A549 (cell line): ENCODE results near the gene NEURL1. TPM values are rescaled to one million over a fixed set of nuclear protein-coding genes. Genes with fewer than 3 reads are reported as not detected.

Experiments used
- ATAC-seq, 2 experiments: fragments of 200-7000 bp in 1 of 2; fragments of >200 bp in 1 of 2; cut with Nextera tagmentation in 1 of 2; cut with Tn5 transposase in 1 of 2; 3 replicates each; pipeline versions ENCODE4 v1.8.0 to v1.9.1; 2018 to 2020; ENCODE audit warnings: mild to moderate bottlenecking in 1 of 2, moderate library complexity in 1 of 2
- CTCF ChIA-PET: fragments of 300-600 bp; sonication (Branson Sonifier 250); formaldehyde crosslinking; extraction: SDS; loops from one replicate; lab custom pipeline; 2021; ENCODE audit warnings: antibody characterized with exemption, inconsistent platforms; lab: Yijun Ruan, JAX
- POLR2A ChIA-PET: fragments of 350-600 bp; formaldehyde crosslinking; extraction: SDS; loops from one replicate; lab custom pipeline; 2021; ENCODE audit warnings: antibody characterized with exemption, inconsistent platforms; lab: Yijun Ruan, JAX
- DNase-seq, 2 experiments: peaks; one replicate each; pipeline versions ENCODE4 v3.0.0 to v3.0.0-alpha.2; 2011 to 2016; ENCODE audit warnings: low read depth in 1 of 2, low spot score in 1 of 2
- FAIRE-seq: peaks from 2 replicates; lab custom pipeline; 2011; peaks lifted over from hg19 to GRCh38; lab: Jason Lieb, UNC
- H3K27ac ChIP-seq, 2 experiments: fragments of >200 bp; sonication (Bioruptor Twin); formaldehyde crosslinking; 3 replicates each; pipeline ENCODE4 v1.5.1; 2016 to 2017
- H3K4me1 ChIP-seq: fragments of >200 bp; sonication (Bioruptor Twin); formaldehyde crosslinking; 3 replicates; pipeline ENCODE4 v1.6.1; 2016
- H3K4me2 ChIP-seq: fragments of >200 bp; sonication (Bioruptor Twin); formaldehyde crosslinking; 3 replicates; pipeline ENCODE4 v1.6.1; 2016
- H3K4me3 ChIP-seq: fragments of >200 bp; sonication (Bioruptor Twin); formaldehyde crosslinking; 3 replicates; pipeline ENCODE4 v1.5.1; 2016
- H3K9me3 ChIP-seq: fragments of >200 bp; sonication (Bioruptor Twin); formaldehyde crosslinking; 3 replicates; pipeline ENCODE4 v1.6.1; 2016
- ATOH8 ChIP-seq: fragments of 250-450 bp; sonication (Bioruptor Pico); IDR thresholded peaks from 2 replicates; pipeline ENCODE4 v1.5.0; 2020; ENCODE audit warnings: low read depth, mild to moderate bottlenecking, moderate library complexity
- CBX2 ChIP-seq: fragments of 200-600 bp; sonication (generic); IDR thresholded peaks from 2 replicates; pipeline ENCODE4 v1.6.1; 2016; ENCODE audit warnings: low read depth, mild to moderate bottlenecking, borderline replicate concordance
- CHD2 ChIP-seq: fragments of 150-350 bp; IDR thresholded peaks from 2 replicates; pipeline ENCODE4 v1.6.1; 2014; ENCODE audit warnings: low read length; ENCODE audit not compliant: partially characterized antibody
- CTCF ChIP-seq: fragments of >200 bp; sonication (Bioruptor Twin); formaldehyde crosslinking; IDR thresholded peaks from 3 replicates; pipeline ENCODE4 v1.5.1; 2016
- EP300 ChIP-seq, 2 experiments: fragments of >200 bp; sonication (Bioruptor Twin); formaldehyde crosslinking; IDR thresholded peaks; 2 replicates in 1 of 2; 3 replicates in 1 of 2; pipeline ENCODE4 v1.6.1; 2016 to 2017
- FOSB ChIP-seq: fragments of 250-450 bp; sonication (Bioruptor Pico); IDR thresholded peaks from 2 replicates; pipeline ENCODE4 v1.5.0; 2020; ENCODE audit warnings: mild to moderate bottlenecking, moderate library complexity
- FOSL2 ChIP-seq, 2 experiments: fragments of 450-650 bp in 1 of 2; fragments of >200 bp in 1 of 2; sonication (Bioruptor Twin) in 1 of 2; formaldehyde crosslinking; IDR thresholded peaks; 2 replicates each; pipeline versions ENCODE4 v1.5.0 to v1.6.1; 2016 to 2020; ENCODE audit warnings: mild to moderate bottlenecking in 1 of 2, moderate library complexity in 1 of 2
- GATA3 ChIP-seq: IDR thresholded peaks from 2 replicates; pipeline ENCODE4 v1.6.1; 2012; ENCODE audit warnings: borderline replicate concordance
- KDM5A ChIP-seq: fragments of 200-600 bp; sonication (generic); IDR thresholded peaks from 2 replicates; pipeline ENCODE4 v1.6.1; 2016; ENCODE audit warnings: antibody characterized with exemption, mild to moderate bottlenecking
- MAX ChIP-seq: IDR thresholded peaks from 2 replicates; pipeline ENCODE4 v1.6.1; 2012
- PHF8 ChIP-seq: fragments of 200-600 bp; sonication (generic); IDR thresholded peaks from 2 replicates; pipeline ENCODE4 v1.6.1; 2016; ENCODE audit warnings: low read depth, mild to moderate bottlenecking, antibody characterized with exemption, moderate library complexity, borderline replicate concordance
- POLR2A ChIP-seq: IDR thresholded peaks from 2 replicates; pipeline ENCODE4 v1.6.1; 2012; ENCODE audit warnings: mild to moderate bottlenecking, low read length
- RAD21 ChIP-seq, 2 experiments: fragments of >200 bp in 1 of 2; sonication (Bioruptor Twin) in 1 of 2; formaldehyde crosslinking in 1 of 2; IDR thresholded peaks in 1 of 2; conservative IDR thresholded peaks in 1 of 2; 2 replicates in 1 of 2; 3 replicates in 1 of 2; pipeline ENCODE4 v1.6.1; 2012 to 2018; ENCODE audit warnings: inconsistent platforms in 1 of 2
- RARB ChIP-seq: fragments of 250-450 bp; sonication (Bioruptor Pico); IDR thresholded peaks from 2 replicates; pipeline ENCODE4 v1.8.0; 2021; ENCODE audit warnings: mild to moderate bottlenecking, moderate library complexity
- RFX5 ChIP-seq: fragments of 450-650 bp; IDR thresholded peaks from 2 replicates; pipeline ENCODE4 v1.7.1; 2014; ENCODE audit warnings: antibody characterized with exemption, mild to moderate bottlenecking, moderate library complexity
- SREBF2 ChIP-seq: fragments of 450-650 bp; IDR thresholded peaks from 2 replicates; pipeline ENCODE4 v1.6.1; 2014; ENCODE audit warnings: mild to moderate bottlenecking, moderate library complexity
- ZC3H11A ChIP-seq: fragments of 450-650 bp; IDR thresholded peaks from 2 replicates; pipeline ENCODE4 v1.6.1; 2014; ENCODE audit warnings: antibody characterized with exemption, mild to moderate bottlenecking
- ZFP36 ChIP-seq: fragments of 450-650 bp; IDR thresholded peaks from 2 replicates; pipeline ENCODE4 v1.6.1; 2014; ENCODE audit warnings: borderline replicate concordance; ENCODE audit not compliant: partially characterized antibody
- WGBS: methylation state at CpG from one replicate; pipeline ENCODE4 v1.1.6; 2017; ENCODE audit errors: missing lambda C conversion rate; 5-methylcytosine and 5-hydroxymethylcytosine counted together
- polyA plus RNA-seq, 4 experiments: library from polyadenylated mRNA; depleted of rRNA in 3 of 4; stranded (reverse); fragments of >200 nt; fragmentation: RNase III in 1 of 4; extraction: RNeasy Plus Mini Kit Qiagen cat#74134 plus additional on column Dnase treatment in 1 of 4; gene quantifications; 2 replicates in 3 of 4; 3 replicates in 1 of 4; pipeline ENCODE4 v1.2.3, GENCODE V29; 2011 to 2017
- TF ChIP-seq, protein P1 (sequence below): IDR thresholded peaks from 2 replicates; pipeline ENCODE4 v1.6.1; 2012; ENCODE audit warnings: low read depth, borderline replicate concordance
- TF ChIP-seq, protein P2 (sequence below): fragments of 200-600 bp; sonication (generic); IDR thresholded peaks from 2 replicates; pipeline ENCODE4 v1.6.1; 2016; ENCODE audit warnings: antibody characterized with exemption, mild to moderate bottlenecking, moderate library complexity
- TF ChIP-seq, protein P3 (sequence below): fragments of 150-350 bp; IDR thresholded peaks from 2 replicates; pipeline ENCODE4 v1.6.1; 2014; ENCODE audit warnings: low read depth, mild to moderate bottlenecking, low read length

Gene NEURL1
- polyA plus RNA-seq, 2 of the 4 experiments (the other 2 are of a cell fraction), result 0.06 to 0.37 TPM

DNA sequence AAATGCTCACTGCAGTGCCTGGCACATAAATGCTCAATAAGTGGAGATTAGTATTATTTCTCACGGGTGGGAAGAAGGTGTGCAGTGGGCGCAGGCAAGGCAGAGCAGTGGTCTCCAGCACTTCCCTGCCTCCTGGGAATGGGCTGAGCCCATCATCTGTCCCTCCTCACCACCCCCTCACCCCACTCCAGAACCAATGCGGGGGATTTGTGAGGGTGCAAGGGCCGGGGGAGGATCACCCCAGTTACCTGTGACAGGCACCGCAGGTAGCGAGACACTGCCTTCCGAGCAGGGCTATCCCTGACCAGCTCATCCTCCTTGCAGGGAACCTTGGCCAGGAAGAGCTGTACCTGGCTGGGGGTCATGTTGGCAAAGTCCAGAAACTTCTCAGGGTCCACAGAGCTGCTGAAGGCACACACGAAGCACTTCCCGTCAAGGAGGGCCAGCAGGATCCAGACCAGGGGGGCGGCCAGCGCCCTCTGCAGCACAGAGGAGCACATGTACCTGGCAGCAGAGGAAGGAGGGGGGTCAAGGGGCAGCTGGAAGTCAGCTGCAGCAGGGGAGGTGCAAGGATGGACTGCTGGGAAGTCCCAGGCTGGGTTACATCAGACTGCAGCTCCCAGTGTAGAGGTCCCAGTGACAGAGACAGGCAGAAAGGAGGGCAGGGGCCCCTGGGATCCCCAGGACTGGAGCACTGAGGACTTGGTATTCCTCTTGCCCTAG is 17.3 kb upstream of the NEURL1 start:
- H3K4me2 ChIP-seq, result no peak overlapping the region
- ChIA-PET POLR2A (no interaction called here), CTCF (interaction anchor here (1.2 to 6.8 kb wide), 4 partner anchors 9 to 122 kb away, joined by 3 to 51 read pairs (median 11); no protein-coding TSS in a partner anchor)
- no peak overlapping the region for H3K4me3 ChIP-seq
- H3K9me3 ChIP-seq, result no peaks in the 10 kb centered on the region
- FAIRE-seq (no peak), DNase-seq (peak in 1 of 2 experiments; percentile 39), ATAC-seq (peak; percentile 58 to 77)
- TF ChIP-seq RARB (CRISPR knock-in tag), result no peak
- TF ChIP-seq PHF8, result no peak
- no peak for TF ChIP-seq RAD21 (conservative IDR thresholded peaks at IDR 0.05 in 1 of 2, IDR thresholded peaks at IDR 0.05 in 1 of 2)
- H3K4me1 ChIP-seq, result peaks cover 27% of the 10 kb centered on the region
- WGBS, result 57% methylated on average over 10 of the region's 11 CpGs
- H3K27ac ChIP-seq, result no peak overlapping the region

DNA sequence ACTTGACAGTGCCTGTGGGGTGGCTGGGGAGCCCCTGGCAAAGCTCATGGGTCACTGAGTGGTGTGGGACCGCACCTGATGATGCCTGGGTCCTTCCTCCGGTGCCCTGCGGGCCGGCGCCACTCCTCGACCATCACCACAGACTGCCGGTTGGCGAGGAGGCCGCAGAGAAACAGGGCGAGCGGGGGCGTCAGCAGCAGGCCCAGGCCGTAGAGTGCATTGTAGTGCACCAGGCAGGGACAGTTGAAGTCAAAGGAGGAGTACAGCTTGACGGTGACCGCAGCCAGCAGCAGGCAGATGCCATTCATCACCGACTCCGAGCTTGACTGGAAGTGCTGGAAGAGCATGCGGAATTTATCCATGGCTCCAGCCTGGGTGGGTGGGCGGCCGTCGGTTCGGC is 14.8 kb upstream of the NEURL1 start:
- Histone ChIP-seq H3K4me3 (no peak overlapping the region), H3K4me1 (peaks cover 19% of the 10 kb centered on the region), H3K9me3 (no peaks in the 10 kb centered on the region), H3K27ac (peak overlapping the region in 1 of 2 experiments; percentile 58; a peak in 2 of 6 replicates), H3K4me2 (peak overlapping the region; percentile 57; the same call in 2 of the 3 replicates)
- DNase-seq (no peak), FAIRE-seq (no peak), ATAC-seq (no peak)
- CTCF ChIA-PET, result interaction anchor here (1.0 to 1.3 kb wide), 2 partner anchors 62 to 110 kb away, joined by 3 to 4 read pairs; no protein-coding TSS in a partner anchor
- POLR2A ChIA-PET, result no interaction called here
- TF ChIP-seq RFX5 (no peak), POLR2A (no peak), ZC3H11A (no peak), MAX (no peak), CHD2 (no peak), ZFP36 (no peak), GATA3 (no peak), FOSB (CRISPR knock-in tag) (no peak), EP300 (IDR thresholded peaks at IDR 0.05) (no peak), ATOH8 (CRISPR knock-in tag) (no peak), CBX2 (no peak), RAD21 (conservative IDR thresholded peaks at IDR 0.05 in 1 of 2, IDR thresholded peaks at IDR 0.05 in 1 of 2) (no peak), CTCF (no peak), KDM5A (no peak), SREBF2 (no peak), FOSL2 (IDR thresholded peaks at IDR 0.05) (no peak), FOSL2 (CRISPR knock-in tag; IDR thresholded peaks at IDR 0.05) (no peak)
- TF ChIP-seq, protein P1, sequence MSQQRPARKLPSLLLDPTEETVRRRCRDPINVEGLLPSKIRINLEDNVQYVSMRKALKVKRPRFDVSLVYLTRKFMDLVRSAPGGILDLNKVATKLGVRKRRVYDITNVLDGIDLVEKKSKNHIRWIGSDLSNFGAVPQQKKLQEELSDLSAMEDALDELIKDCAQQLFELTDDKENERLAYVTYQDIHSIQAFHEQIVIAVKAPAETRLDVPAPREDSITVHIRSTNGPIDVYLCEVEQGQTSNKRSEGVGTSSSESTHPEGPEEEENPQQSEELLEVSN, result no peak
- TF ChIP-seq, protein P2, sequence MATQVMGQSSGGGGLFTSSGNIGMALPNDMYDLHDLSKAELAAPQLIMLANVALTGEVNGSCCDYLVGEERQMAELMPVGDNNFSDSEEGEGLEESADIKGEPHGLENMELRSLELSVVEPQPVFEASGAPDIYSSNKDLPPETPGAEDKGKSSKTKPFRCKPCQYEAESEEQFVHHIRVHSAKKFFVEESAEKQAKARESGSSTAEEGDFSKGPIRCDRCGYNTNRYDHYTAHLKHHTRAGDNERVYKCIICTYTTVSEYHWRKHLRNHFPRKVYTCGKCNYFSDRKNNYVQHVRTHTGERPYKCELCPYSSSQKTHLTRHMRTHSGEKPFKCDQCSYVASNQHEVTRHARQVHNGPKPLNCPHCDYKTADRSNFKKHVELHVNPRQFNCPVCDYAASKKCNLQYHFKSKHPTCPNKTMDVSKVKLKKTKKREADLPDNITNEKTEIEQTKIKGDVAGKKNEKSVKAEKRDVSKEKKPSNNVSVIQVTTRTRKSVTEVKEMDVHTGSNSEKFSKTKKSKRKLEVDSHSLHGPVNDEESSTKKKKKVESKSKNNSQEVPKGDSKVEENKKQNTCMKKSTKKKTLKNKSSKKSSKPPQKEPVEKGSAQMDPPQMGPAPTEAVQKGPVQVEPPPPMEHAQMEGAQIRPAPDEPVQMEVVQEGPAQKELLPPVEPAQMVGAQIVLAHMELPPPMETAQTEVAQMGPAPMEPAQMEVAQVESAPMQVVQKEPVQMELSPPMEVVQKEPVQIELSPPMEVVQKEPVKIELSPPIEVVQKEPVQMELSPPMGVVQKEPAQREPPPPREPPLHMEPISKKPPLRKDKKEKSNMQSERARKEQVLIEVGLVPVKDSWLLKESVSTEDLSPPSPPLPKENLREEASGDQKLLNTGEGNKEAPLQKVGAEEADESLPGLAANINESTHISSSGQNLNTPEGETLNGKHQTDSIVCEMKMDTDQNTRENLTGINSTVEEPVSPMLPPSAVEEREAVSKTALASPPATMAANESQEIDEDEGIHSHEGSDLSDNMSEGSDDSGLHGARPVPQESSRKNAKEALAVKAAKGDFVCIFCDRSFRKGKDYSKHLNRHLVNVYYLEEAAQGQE, result no peak
- TF ChIP-seq, protein P3, sequence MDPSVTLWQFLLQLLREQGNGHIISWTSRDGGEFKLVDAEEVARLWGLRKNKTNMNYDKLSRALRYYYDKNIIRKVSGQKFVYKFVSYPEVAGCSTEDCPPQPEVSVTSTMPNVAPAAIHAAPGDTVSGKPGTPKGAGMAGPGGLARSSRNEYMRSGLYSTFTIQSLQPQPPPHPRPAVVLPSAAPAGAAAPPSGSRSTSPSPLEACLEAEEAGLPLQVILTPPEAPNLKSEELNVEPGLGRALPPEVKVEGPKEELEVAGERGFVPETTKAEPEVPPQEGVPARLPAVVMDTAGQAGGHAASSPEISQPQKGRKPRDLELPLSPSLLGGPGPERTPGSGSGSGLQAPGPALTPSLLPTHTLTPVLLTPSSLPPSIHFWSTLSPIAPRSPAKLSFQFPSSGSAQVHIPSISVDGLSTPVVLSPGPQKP, result no peak
- 89% methylated on average over 22 of the region's 22 CpGs for WGBS
